ENCODE data around the gene PSEN1.

DNA sequence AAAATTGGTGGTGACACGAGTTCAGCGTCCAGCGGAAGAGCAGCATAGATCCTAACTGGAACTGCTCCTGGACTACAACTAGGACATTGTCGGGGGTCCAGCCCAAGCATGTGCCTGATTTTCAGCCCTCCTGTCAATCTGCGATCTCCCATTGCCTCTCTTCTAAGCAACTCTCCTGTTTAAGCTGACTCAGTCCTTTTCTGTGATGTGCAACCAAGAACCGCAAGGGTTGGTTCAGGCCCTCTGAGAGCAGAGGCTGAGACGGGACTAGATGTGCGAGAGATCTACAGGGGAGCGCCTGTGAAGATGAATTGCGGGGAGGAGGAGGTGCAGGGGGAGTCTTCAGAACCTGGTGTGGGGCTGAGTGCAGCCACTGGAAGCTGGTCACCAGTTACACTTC, 97.3 kb downstream of the PSEN1 start:
- TF ChIP-seq POLR2A (IDR thresholded peaks at IDR 0.05; ENCODE audit: low read length) (no peak), GATA1 (IDR thresholded peaks at IDR 0.05; ENCODE audit: low read depth, low read length) (no peak)

Measured in erythroblast (primary cell).